HEK293T (cell line): ENCODE measurements around the gene SPSB1.

Source experiments
- CTCF ChIA-PET: fragments of 350-600 bp; formaldehyde crosslinking; extraction: SDS; loops from one replicate; lab custom pipeline; 2021; ENCODE audit warnings: antibody characterized with exemption, inconsistent platforms; lab: Yijun Ruan, JAX
- POLR2A ChIA-PET: fragments of 350-600 bp; formaldehyde crosslinking; extraction: SDS; loops from one replicate; lab custom pipeline; 2020; ENCODE audit warnings: antibody characterized with exemption, inconsistent platforms; lab: Yijun Ruan, JAX
- DNase-seq: peaks from one replicate; pipeline ENCODE4 v3.0.0; 2012; ENCODE audit warnings: mixed read lengths; ENCODE audit errors: extremely low spot score
- ARNT ChIP-seq: fragments of 450-650 bp; IDR thresholded peaks from 2 replicates; pipeline ENCODE4 v1.6.1; 2017; ENCODE audit warnings: mild to moderate bottlenecking
- BHLHE40 ChIP-seq: fragments of 450-650 bp; IDR thresholded peaks from 2 replicates; pipeline ENCODE4 v1.6.1; 2016; ENCODE audit warnings: mild to moderate bottlenecking, moderate library complexity, borderline replicate concordance
- CTBP1 ChIP-seq: fragments of 450-650 bp; IDR thresholded peaks from 2 replicates; pipeline ENCODE4 v1.6.1; 2016; ENCODE audit warnings: borderline replicate concordance
- ELF4 ChIP-seq: fragments of 450-650 bp; IDR thresholded peaks from 2 replicates; pipeline ENCODE4 v1.6.1; 2017; ENCODE audit warnings: antibody characterized with exemption
- FOXA1 ChIP-seq: fragments of 450-650 bp; IDR thresholded peaks from 2 replicates; pipeline ENCODE4 v1.6.1; 2016; ENCODE audit warnings: mild to moderate bottlenecking
- FOXK2 ChIP-seq: fragments of 450-650 bp; IDR thresholded peaks from 2 replicates; pipeline ENCODE4 v1.6.1; 2016; ENCODE audit warnings: mild to moderate bottlenecking
- FOXM1 ChIP-seq: fragments of 450-650 bp; IDR thresholded peaks from 2 replicates; pipeline ENCODE4 v1.6.1; 2017; ENCODE audit warnings: mild to moderate bottlenecking, borderline replicate concordance
- HDGF ChIP-seq: fragments of 450-650 bp; IDR thresholded peaks from 2 replicates; pipeline ENCODE4 v1.6.1; 2017; ENCODE audit warnings: antibody characterized with exemption, borderline replicate concordance
- L3MBTL2 ChIP-seq: fragments of 450-650 bp; conservative IDR thresholded peaks from 2 replicates; pipeline ENCODE4 v1.6.1; 2016; ENCODE audit warnings: mild to moderate bottlenecking
- LEF1 ChIP-seq: fragments of 450-650 bp; IDR thresholded peaks from 2 replicates; pipeline ENCODE4 v1.6.1; 2017; ENCODE audit warnings: mild to moderate bottlenecking, borderline replicate concordance
- NFRKB ChIP-seq: fragments of 450-650 bp; IDR thresholded peaks from 2 replicates; pipeline ENCODE4 v1.6.1; 2016; ENCODE audit warnings: mild to moderate bottlenecking, moderate library complexity
- PKNOX1 ChIP-seq: fragments of 450-650 bp; IDR thresholded peaks from 2 replicates; pipeline ENCODE4 v1.6.1; 2016
- SP1 ChIP-seq: fragments of 450-650 bp; IDR thresholded peaks from 2 replicates; pipeline ENCODE4 v1.6.1; 2017
- SUZ12 ChIP-seq: fragments of 450-650 bp; IDR thresholded peaks from 2 replicates; pipeline ENCODE4 v1.6.1; 2016; ENCODE audit warnings: mild to moderate bottlenecking
- TARDBP ChIP-seq: fragments of 450-650 bp; IDR thresholded peaks from 2 replicates; pipeline ENCODE4 v1.6.1; 2016
- ZNF384 ChIP-seq: fragments of 450-650 bp; IDR thresholded peaks from 2 replicates; pipeline ENCODE4 v1.6.1; 2016

Gene SPSB1

GRCh38 chr1:9319208-9319788 lies 26.6 kb downstream of the SPSB1 start:
- CTCF ChIA-PET: no interaction called here
- POLR2A ChIA-PET: no interaction called here
- TF ChIP-seq ELF4: no peak
- TF ChIP-seq FOXA1: no peak
- TF ChIP-seq NFRKB: no peak
- TF ChIP-seq HDGF: no peak
- no peak for TF ChIP-seq ZNF384
- DNase-seq: no peak

- TF ChIP-seq FOXK2 (no peak), PKNOX1 (no peak), NFRKB (no peak), BHLHE40 (no peak), SP1 (no peak), L3MBTL2 (no peak), LEF1 (no peak), TARDBP (no peak)
- POLR2A ChIA-PET: no interaction called here
- CTCF ChIA-PET: no interaction called here
- DNase-seq: no peak
These were observed 27.3 kb downstream of the SPSB1 start for GRCh38 chr1:9319789-9320519.

GRCh38 chr1:9320520-9321479 lies 28.1 kb downstream of the SPSB1 start:
- no peak for TF ChIP-seq SUZ12
- no peak for TF ChIP-seq TARDBP
- no peak for TF ChIP-seq FOXA1
- no peak for TF ChIP-seq FOXM1
- TF ChIP-seq HDGF: no peak
- no peak for TF ChIP-seq SP1
- no peak for TF ChIP-seq BHLHE40
- TF ChIP-seq LEF1: no peak
- no peak for TF ChIP-seq NFRKB
- no peak for TF ChIP-seq CTBP1
- no peak for DNase-seq
- ChIA-PET CTCF (interaction anchor here (0.7 kb wide), 1 partner anchor 71 kb away, joined by 6 read pairs; no protein-coding TSS in a partner anchor), POLR2A (no interaction called here)

GRCh38 chr1:9321480-9321849 lies 28.8 kb downstream of the SPSB1 start:
- POLR2A ChIA-PET: no interaction called here
- TF ChIP-seq BHLHE40 (no peak), LEF1 (no peak), L3MBTL2 (no peak), CTBP1 (no peak), FOXK2 (no peak), ELF4 (no peak), SP1 (no peak), ZNF384 (no peak), SUZ12 (no peak), TARDBP (no peak), HDGF (no peak), FOXM1 (no peak), FOXA1 (no peak)
- no peak for DNase-seq
- CTCF ChIA-PET: interaction anchor here (0.7 kb wide), 1 partner anchor 72 kb away, joined by 6 read pairs; no protein-coding TSS in a partner anchor

- ChIA-PET POLR2A (no interaction called here), CTCF (no interaction called here)
- TF ChIP-seq LEF1 (no peak), SUZ12 (no peak), FOXM1 (no peak), FOXA1 (no peak), L3MBTL2 (no peak), ELF4 (no peak)
- DNase-seq: no peak
These were observed 29.4 kb downstream of the SPSB1 start for GRCh38 chr1:9321986-9322660.

GRCh38 chr1:9322661-9323244 lies 30.1 kb downstream of the SPSB1 start:
- no peak for DNase-seq
- POLR2A ChIA-PET: no interaction called here
- CTCF ChIA-PET: no interaction called here
- TF ChIP-seq FOXA1 (no peak), TARDBP (no peak), CTBP1 (no peak), NFRKB (no peak), SP1 (no peak), L3MBTL2 (no peak), PKNOX1 (no peak), HDGF (no peak), ELF4 (no peak), FOXK2 (no peak), ARNT (no peak), ZNF384 (no peak), BHLHE40 (no peak), LEF1 (no peak), SUZ12 (no peak), FOXM1 (no peak)
